KMS-11 (cell line): ENCODE measurements around the gene FEZF2.

Experiments used
- H2AFZ ChIP-seq: fragments of 200-600 bp; sonication (generic); 2 replicates; pipeline ENCODE4 v1.6.1; 2016; ENCODE audit warnings: antibody characterized with exemption, mixed run types, low read depth
- H3K27ac ChIP-seq: fragments of 200-600 bp; sonication (generic); 2 replicates; pipeline ENCODE4 v1.6.1; 2016; ENCODE audit warnings: mild to moderate bottlenecking, mixed run types
- H3K27me3 ChIP-seq: fragments of 200-600 bp; sonication (generic); 2 replicates; pipeline ENCODE4 v1.6.1; 2017; ENCODE audit warnings: mild to moderate bottlenecking, low read depth, mixed run types, moderate library complexity; ENCODE audit not compliant: insufficient read depth
- H3K36me3 ChIP-seq: fragments of 200-600 bp; sonication (generic); 2 replicates; pipeline ENCODE4 v1.6.1; 2017; ENCODE audit warnings: mild to moderate bottlenecking, mixed run types; ENCODE audit not compliant: insufficient read depth
- H3K4me1 ChIP-seq: fragments of 200-600 bp; sonication (generic); 2 replicates; pipeline ENCODE4 v1.6.1; 2016; ENCODE audit warnings: mild to moderate bottlenecking, low read depth, mixed run types; ENCODE audit not compliant: poor library complexity, severe bottlenecking
- H3K4me2 ChIP-seq: fragments of 200-600 bp; sonication (generic); 2 replicates; pipeline ENCODE4 v1.7.0; 2016; ENCODE audit warnings: mild to moderate bottlenecking, mixed run types
- H3K4me3 ChIP-seq: fragments of 200-600 bp; sonication (generic); IDR thresholded peaks from 2 replicates; pipeline ENCODE4 v1.6.1; 2017; ENCODE audit warnings: low read depth, low read length, mixed read lengths; ENCODE audit not compliant: insufficient read depth
- H3K79me2 ChIP-seq: fragments of 200-600 bp; sonication (generic); 2 replicates; pipeline ENCODE4 v1.6.1; 2016; ENCODE audit warnings: low read depth, mixed run types; ENCODE audit not compliant: insufficient read depth
- H3K9ac ChIP-seq: fragments of 200-600 bp; sonication (generic); 2 replicates; pipeline ENCODE4 v1.6.1; 2016; ENCODE audit warnings: mild to moderate bottlenecking, mixed run types
- H4K20me1 ChIP-seq: fragments of 200-600 bp; sonication (generic); 2 replicates; pipeline ENCODE4 v1.6.1; 2016; ENCODE audit warnings: mild to moderate bottlenecking, mixed run types; ENCODE audit not compliant: insufficient read depth
- CTCF ChIP-seq: fragments of 200-600 bp; sonication (generic); conservative IDR thresholded peaks from 2 replicates; pipeline ENCODE4 v1.6.1; 2017; ENCODE audit warnings: low read depth, mild to moderate bottlenecking, antibody characterized with exemption, low read length, moderate library complexity, mixed read lengths

Gene FEZF2

GRCh38 chr3:62378921-62379320, 5.6 kb upstream of the FEZF2 start:
- Histone ChIP-seq H3K27ac (no peak overlapping the region), H3K4me3 (no peak overlapping the region), H4K20me1 (no peaks in the 10 kb centered on the region), H3K4me1 (no peaks in the 10 kb centered on the region), H3K27me3 (no peaks in the 10 kb centered on the region), H2AFZ (no peak overlapping the region), H3K4me2 (no peak overlapping the region), H3K36me3 (no peaks in the 10 kb centered on the region), H3K9ac (no peak overlapping the region), H3K79me2 (no peaks in the 10 kb centered on the region)
- TF ChIP-seq CTCF, result no peak

- no peaks in the 10 kb centered on the region for H3K79me2 ChIP-seq
- H3K4me3 ChIP-seq, result no peak overlapping the region
- H2AFZ ChIP-seq, result no peak overlapping the region
- H3K27me3 ChIP-seq, result no peaks in the 10 kb centered on the region
- H3K4me2 ChIP-seq, result no peak overlapping the region
- H3K36me3 ChIP-seq, result no peaks in the 10 kb centered on the region
- H3K4me1 ChIP-seq, result no peaks in the 10 kb centered on the region
- no peak overlapping the region for H3K27ac ChIP-seq
- TF ChIP-seq CTCF, result no peak
- no peak overlapping the region for H3K9ac ChIP-seq
- no peaks in the 10 kb centered on the region for H4K20me1 ChIP-seq
Measured at GRCh38 chr3:62378311-62378789, 5.0 kb upstream of the FEZF2 start.

- H3K27ac ChIP-seq, result no peak overlapping the region
- no peaks in the 10 kb centered on the region for H3K36me3 ChIP-seq
- H2AFZ ChIP-seq, result no peak overlapping the region
- no peaks in the 10 kb centered on the region for H3K4me1 ChIP-seq
- H3K4me3 ChIP-seq, result no peak overlapping the region
- TF ChIP-seq CTCF, result no peak
- no peak overlapping the region for H3K9ac ChIP-seq
- H3K27me3 ChIP-seq, result no peaks in the 10 kb centered on the region
- H3K79me2 ChIP-seq, result no peaks in the 10 kb centered on the region
- no peak overlapping the region for H3K4me2 ChIP-seq
- H4K20me1 ChIP-seq, result no peaks in the 10 kb centered on the region
Measured at GRCh38 chr3:62376906-62377877, 3.8 kb upstream of the FEZF2 start.

GRCh38 chr3:62376454-62376720, 3.0 kb upstream of the FEZF2 start:
- H3K9ac ChIP-seq, result no peak overlapping the region
- no peak overlapping the region for H3K4me3 ChIP-seq
- no peak overlapping the region for H3K27ac ChIP-seq
- no peak overlapping the region for H3K4me2 ChIP-seq
- TF ChIP-seq CTCF, result no peak
- H3K4me1 ChIP-seq, result no peaks in the 10 kb centered on the region
- H2AFZ ChIP-seq, result no peak overlapping the region
- H3K79me2 ChIP-seq, result no peaks in the 10 kb centered on the region
- no peaks in the 10 kb centered on the region for H3K36me3 ChIP-seq
- H4K20me1 ChIP-seq, result no peaks in the 10 kb centered on the region
- H3K27me3 ChIP-seq, result no peaks in the 10 kb centered on the region
